Neural crest cell (in vitro differentiated cells): ENCODE measurements around the gene TMC1. TPM values are rescaled to one million over a fixed set of nuclear protein-coding genes. Genes with fewer than 3 reads are reported as not detected.
"Not testable (repeated sequence)": the region's sequence is repeated elsewhere in the genome, so short reads cannot be mapped to it uniquely, and the experiment has no call there.

Experiments
- DNase-seq: peaks from one replicate; pipeline ENCODE4 v3.0.0; 2021; ENCODE audit warnings: low read depth, mixed read lengths, low spot score
- H3K27ac Mint-ChIP-seq: one replicate; pipeline ENCODE4 v1.8.0; 2021; ENCODE audit warnings: mild to moderate bottlenecking, mixed read lengths; ENCODE audit not compliant: unreplicated experiment
- H3K27me3 Mint-ChIP-seq: 2 replicates; pipeline ENCODE4 v1.8.0; 2021; ENCODE audit warnings: low read depth, mild to moderate bottlenecking, mixed read lengths
- H3K36me3 Mint-ChIP-seq: 2 replicates; pipeline ENCODE4 v1.8.0; 2021; ENCODE audit warnings: low read depth, mild to moderate bottlenecking, mixed read lengths
- H3K4me1 Mint-ChIP-seq: 2 replicates; pipeline ENCODE4 v1.8.0; 2021; ENCODE audit warnings: mixed read lengths
- H3K4me3 Mint-ChIP-seq: one replicate; pipeline ENCODE4 v1.8.0; 2021; ENCODE audit warnings: mild to moderate bottlenecking, mixed read lengths
- H3K9me3 Mint-ChIP-seq: 2 replicates; pipeline ENCODE4 v1.8.0; 2021; ENCODE audit warnings: mixed read lengths
- total RNA-seq: library from RNA; stranded (reverse); gene quantifications from 2 replicates; pipeline ENCODE4 v1.2.1, GENCODE V29; 2021
- TF ChIP-seq, protein P1 (sequence below): fragments of 200-600 bp; sonication (generic); conservative IDR thresholded peaks from 2 replicates; pipeline ENCODE4 v1.5.0; 2021; ENCODE audit warnings: antibody characterized with exemption, mild to moderate bottlenecking

TMC1 gene
- total RNA-seq, 1 donor from 2014 or later = 0.33 TPM

DNA sequence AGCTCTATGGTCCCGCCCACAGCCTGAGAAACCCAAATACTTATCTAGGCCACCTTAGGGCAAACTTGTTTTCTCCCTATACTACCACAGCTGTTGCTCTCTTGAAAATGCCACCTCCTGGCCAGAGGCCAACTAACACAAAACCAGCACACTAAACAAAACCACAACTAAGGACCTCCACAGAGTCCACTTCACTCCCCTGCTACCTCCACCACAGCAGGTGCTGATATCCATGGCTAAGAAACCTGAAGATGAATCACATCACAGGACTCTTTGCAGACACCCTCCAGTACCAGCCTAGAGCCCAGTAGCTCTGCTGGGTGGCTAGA, 323.0 kb downstream of the TMC1 start:
- TF ChIP-seq, protein P1, sequence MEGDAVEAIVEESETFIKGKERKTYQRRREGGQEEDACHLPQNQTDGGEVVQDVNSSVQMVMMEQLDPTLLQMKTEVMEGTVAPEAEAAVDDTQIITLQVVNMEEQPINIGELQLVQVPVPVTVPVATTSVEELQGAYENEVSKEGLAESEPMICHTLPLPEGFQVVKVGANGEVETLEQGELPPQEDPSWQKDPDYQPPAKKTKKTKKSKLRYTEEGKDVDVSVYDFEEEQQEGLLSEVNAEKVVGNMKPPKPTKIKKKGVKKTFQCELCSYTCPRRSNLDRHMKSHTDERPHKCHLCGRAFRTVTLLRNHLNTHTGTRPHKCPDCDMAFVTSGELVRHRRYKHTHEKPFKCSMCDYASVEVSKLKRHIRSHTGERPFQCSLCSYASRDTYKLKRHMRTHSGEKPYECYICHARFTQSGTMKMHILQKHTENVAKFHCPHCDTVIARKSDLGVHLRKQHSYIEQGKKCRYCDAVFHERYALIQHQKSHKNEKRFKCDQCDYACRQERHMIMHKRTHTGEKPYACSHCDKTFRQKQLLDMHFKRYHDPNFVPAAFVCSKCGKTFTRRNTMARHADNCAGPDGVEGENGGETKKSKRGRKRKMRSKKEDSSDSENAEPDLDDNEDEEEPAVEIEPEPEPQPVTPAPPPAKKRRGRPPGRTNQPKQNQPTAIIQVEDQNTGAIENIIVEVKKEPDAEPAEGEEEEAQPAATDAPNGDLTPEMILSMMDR = no peak
- peaks cover 26% of the 10 kb centered on the region for H3K9me3 Mint-ChIP-seq
- H3K27me3 Mint-ChIP-seq = no peaks in the 10 kb centered on the region
- H3K4me1 Mint-ChIP-seq = no peaks in the 10 kb centered on the region
- H3K27ac Mint-ChIP-seq = no peak overlapping the region
- H3K36me3 Mint-ChIP-seq = peaks cover 24% of the 10 kb centered on the region
- H3K4me3 Mint-ChIP-seq = no peak overlapping the region
- no peak for DNase-seq

DNA sequence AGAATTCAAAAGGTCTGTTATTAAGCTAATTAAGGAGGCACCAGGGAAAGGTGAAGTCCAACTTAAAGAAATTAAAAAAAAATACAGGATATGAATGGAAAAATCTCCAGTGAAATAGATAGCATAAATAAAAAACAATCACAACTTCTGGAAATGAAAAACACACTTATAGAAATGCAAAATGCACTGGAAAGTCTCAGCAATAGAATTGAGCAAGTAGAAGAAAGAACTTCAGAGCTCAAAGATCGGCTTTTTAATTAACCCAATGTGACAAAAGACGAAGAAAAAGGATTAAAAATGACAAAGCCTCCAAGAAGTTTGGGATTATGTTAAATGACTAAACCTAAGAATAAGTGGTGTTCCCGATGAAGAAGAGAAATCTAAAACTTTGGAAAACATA, 323.6 kb downstream of the TMC1 start:
- H3K27ac Mint-ChIP-seq, H3K4me1 Mint-ChIP-seq, H3K4me3 Mint-ChIP-seq, H3K27me3 Mint-ChIP-seq, DNase-seq: not testable (repeated sequence)
- Mint-ChIP-seq H3K9me3 (peaks cover 30% of the 10 kb centered on the region), H3K36me3 (peaks cover 24% of the 10 kb centered on the region)

DNA sequence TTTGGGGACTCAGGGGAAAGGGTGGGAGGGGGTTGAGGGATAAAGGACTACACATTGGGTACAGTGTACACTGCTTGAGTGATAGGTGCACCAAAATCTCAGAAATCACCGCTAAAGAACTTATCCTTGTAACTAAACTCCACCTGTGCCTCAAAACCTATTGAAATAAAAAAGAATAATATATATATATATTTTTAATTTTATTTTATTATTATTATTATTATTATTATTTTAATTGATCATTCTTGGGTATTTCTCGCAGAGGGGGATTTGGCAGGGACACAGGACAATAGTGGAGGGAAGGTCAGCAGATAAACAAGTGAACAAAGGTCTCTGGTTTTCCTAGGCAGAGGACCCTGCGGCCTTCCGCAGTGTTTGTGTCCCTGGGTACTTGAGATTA, 328.8 kb downstream of the TMC1 start:
- not testable (repeated sequence) for DNase-seq, H3K4me1 Mint-ChIP-seq, H3K27me3 Mint-ChIP-seq, H3K4me3 Mint-ChIP-seq, H3K27ac Mint-ChIP-seq
- peaks cover 24% of the 10 kb centered on the region for H3K9me3 Mint-ChIP-seq
- peaks cover 19% of the 10 kb centered on the region for H3K36me3 Mint-ChIP-seq

DNA sequence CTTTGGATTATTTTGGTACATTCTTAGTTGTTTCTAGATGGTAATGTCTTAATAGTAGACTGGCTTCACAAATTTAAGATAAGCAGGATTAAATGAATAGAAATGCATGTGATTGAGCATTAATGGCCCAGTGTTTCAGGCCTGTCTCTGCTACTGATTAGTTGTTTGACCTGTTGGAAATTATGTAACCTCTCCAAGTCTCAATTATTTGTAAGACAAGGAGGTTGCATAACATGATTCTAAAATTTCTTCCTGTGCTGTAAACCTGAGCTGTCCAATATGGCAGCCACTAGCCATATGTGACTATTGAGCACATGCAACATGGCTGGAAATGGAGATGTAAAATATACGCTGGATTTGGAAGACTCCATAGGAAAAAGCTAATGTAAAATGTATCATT, 333.9 kb downstream of the TMC1 start:
- peaks cover 3% of the 10 kb centered on the region for H3K36me3 Mint-ChIP-seq
- H3K27ac Mint-ChIP-seq = no peak overlapping the region
- TF ChIP-seq, protein P1 = no peak
- H3K4me1 Mint-ChIP-seq = peaks cover 24% of the 10 kb centered on the region
- H3K27me3 Mint-ChIP-seq = no peaks in the 10 kb centered on the region
- no peak for DNase-seq
- H3K4me3 Mint-ChIP-seq = no peak overlapping the region
- H3K9me3 Mint-ChIP-seq = no peaks in the 10 kb centered on the region

DNA sequence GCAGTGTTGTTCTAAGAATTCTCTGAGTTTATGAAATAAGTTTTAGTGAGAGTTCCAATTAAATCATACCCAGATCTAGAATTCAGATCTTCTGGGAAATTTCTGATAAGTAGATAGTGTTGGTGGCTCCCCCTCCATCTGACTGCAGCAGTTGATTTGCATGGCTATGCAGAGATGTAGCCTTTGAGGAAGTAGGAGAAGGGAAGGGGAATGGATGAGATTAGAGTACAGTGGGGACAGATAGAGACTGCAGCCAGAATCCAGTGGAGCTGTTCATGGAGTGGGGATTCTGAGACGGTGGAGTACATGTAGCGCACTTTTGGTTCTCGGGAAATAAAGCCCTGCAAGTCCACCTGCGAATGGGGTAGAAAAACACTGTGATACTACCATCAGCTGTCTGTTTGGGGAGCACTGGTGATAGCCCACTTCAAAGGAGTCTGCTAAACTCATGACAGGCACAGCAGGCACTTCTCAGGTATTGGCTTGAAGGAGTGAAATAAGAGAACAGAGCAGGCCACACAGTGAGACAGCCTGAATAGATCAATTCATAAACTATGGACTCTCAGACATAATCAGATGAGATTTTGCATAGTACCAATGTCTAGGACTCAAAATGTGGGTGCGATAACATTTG, 334.6 kb downstream of the TMC1 start:
- Mint-ChIP-seq H3K4me1 (peaks cover 24% of the 10 kb centered on the region), H3K36me3 (peaks cover 3% of the 10 kb centered on the region), H3K4me3 (no peak overlapping the region), H3K27me3 (no peaks in the 10 kb centered on the region), H3K27ac (no peak overlapping the region), H3K9me3 (no peaks in the 10 kb centered on the region)
- TF ChIP-seq, protein P1 = no peak
- DNase-seq = no peak

DNA sequence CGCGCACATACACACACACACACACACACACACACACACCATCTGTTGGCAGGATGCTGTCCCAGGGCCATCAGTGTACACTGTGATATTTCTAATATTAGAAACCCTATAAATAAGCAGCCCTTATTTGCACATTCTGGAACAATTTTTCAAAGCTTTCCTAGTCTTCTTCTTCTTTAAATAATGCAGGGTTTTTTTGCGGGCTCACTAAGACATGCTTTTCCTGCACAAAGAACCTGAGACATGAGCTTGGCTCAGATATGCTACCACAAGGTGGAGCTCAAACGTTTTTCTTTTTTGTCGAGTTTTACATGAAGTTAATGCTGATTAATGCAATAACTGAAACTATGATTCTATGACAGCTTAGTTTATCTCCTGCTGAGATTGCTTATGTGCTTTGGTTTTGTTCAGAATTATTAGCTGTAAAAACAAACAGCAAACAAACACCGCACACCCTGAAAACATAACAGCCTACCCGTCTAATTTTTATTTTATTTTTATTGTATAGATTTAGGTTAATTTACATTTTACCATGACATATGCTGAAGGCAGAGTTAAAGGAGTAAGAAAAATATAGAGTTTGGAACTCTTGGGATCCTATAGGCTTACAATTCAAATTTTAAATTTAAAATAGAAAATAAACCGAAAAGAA, 335.7 kb downstream of the TMC1 start:
- no peak overlapping the region for H3K27ac Mint-ChIP-seq
- H3K9me3 Mint-ChIP-seq = no peaks in the 10 kb centered on the region
- no peak overlapping the region for H3K4me3 Mint-ChIP-seq
- no peaks in the 10 kb centered on the region for H3K27me3 Mint-ChIP-seq
- peak; percentile 12 for DNase-seq
- no peaks in the 10 kb centered on the region for H3K36me3 Mint-ChIP-seq
- TF ChIP-seq, protein P1 = peak; percentile 76
- peaks cover 24% of the 10 kb centered on the region for H3K4me1 Mint-ChIP-seq
